HEK293 (cell line): ENCODE measurements around the gene SAMD3.

Experiments
- CTCF ChIA-PET: fragments of 350-600 bp; formaldehyde crosslinking; extraction: SDS; loops from one replicate; lab custom pipeline; 2021; ENCODE audit warnings: antibody characterized with exemption; lab: Yijun Ruan, JAX
- POLR2A ChIA-PET: fragments of 300-600 bp; formaldehyde crosslinking; extraction: SDS; loops from one replicate; lab custom pipeline; 2020; ENCODE audit warnings: antibody characterized with exemption, inconsistent platforms; lab: Yijun Ruan, JAX
- H3K27ac ChIP-seq: fragments of 200-500 bp; sonication (Bioruptor generic); 2 replicates; pipeline ENCODE4 v1.5.1; 2014; ENCODE audit warnings: low read depth, low read length, control low read depth, inconsistent platforms; ENCODE audit errors: extremely low read depth
- H3K36me3 ChIP-seq, 2 experiments: fragments of 200-500 bp in 1 of 2; sonication (Bioruptor generic) in 1 of 2; 1 replicate in 1 of 2; 2 replicates in 1 of 2; pipeline ENCODE4 v1.5.1; 2014 to 2017; ENCODE audit warnings: inconsistent platforms in 2 of 2, low read length in 2 of 2; ENCODE audit not compliant: control insufficient read depth in 2 of 2, insufficient read depth in 1 of 2
- H3K4me1 ChIP-seq: fragments of 200-500 bp; sonication (Bioruptor generic); 2 replicates; pipeline ENCODE4 v1.5.1; 2014; ENCODE audit warnings: mild to moderate bottlenecking, low read length, inconsistent platforms; ENCODE audit not compliant: control insufficient read depth, insufficient read depth
- H3K4me3 ChIP-seq: 2 replicates; pipeline ENCODE4 v1.5.1; 2011; ENCODE audit warnings: low read depth, mild to moderate bottlenecking, control low read depth, low read length, moderate library complexity
- H3K9me3 ChIP-seq: fragments of 200-500 bp; sonication (Bioruptor generic); 2 replicates; pipeline ENCODE4 v1.5.1; 2014; ENCODE audit warnings: low read depth, low read length, inconsistent platforms; ENCODE audit not compliant: control insufficient read depth, insufficient read depth
- EGR2 ChIP-seq: fragments of 450-650 bp; formaldehyde crosslinking; IDR thresholded peaks from 2 replicates; pipeline ENCODE4 v1.5.1; 2016; ENCODE audit warnings: low read depth, missing biosample characterization, missing genetic modification characterization
- MEIS1 ChIP-seq: sonication (generic); formaldehyde crosslinking; IDR thresholded peaks from 2 replicates; pipeline ENCODE4 v1.8.1; 2022; ENCODE audit warnings: missing genetic modification reagents, mild to moderate bottlenecking, borderline replicate concordance
- OSR2 ChIP-seq: fragments of 450-650 bp; formaldehyde crosslinking; IDR thresholded peaks from 2 replicates; pipeline ENCODE4 v1.5.1; 2016; ENCODE audit warnings: missing biosample characterization, missing genetic modification characterization
- SP2 ChIP-seq: fragments of 450-650 bp; formaldehyde crosslinking; IDR thresholded peaks from 2 replicates; pipeline ENCODE4 v1.5.1; 2016; ENCODE audit warnings: missing biosample characterization, missing genetic modification characterization
- ZNF202 ChIP-seq: fragments of 450-650 bp; formaldehyde crosslinking; IDR thresholded peaks from 2 replicates; pipeline ENCODE4 v1.5.1; 2016; ENCODE audit warnings: missing biosample characterization, missing genetic modification characterization, borderline replicate concordance
- ZNF214 ChIP-seq: fragments of 450-650 bp; formaldehyde crosslinking; IDR thresholded peaks from 2 replicates; pipeline ENCODE4 v1.5.1; 2017; ENCODE audit warnings: missing biosample characterization, mild to moderate bottlenecking, missing genetic modification characterization, borderline replicate concordance
- ZNF239 ChIP-seq: fragments of 450-650 bp; formaldehyde crosslinking; IDR thresholded peaks from 2 replicates; pipeline ENCODE4 v1.5.1; 2016; ENCODE audit warnings: missing biosample characterization, missing genetic modification characterization
- ZNF350 ChIP-seq: fragments of 450-650 bp; formaldehyde crosslinking; IDR thresholded peaks from 2 replicates; pipeline ENCODE4 v1.5.0; 2017; ENCODE audit warnings: missing biosample characterization, mild to moderate bottlenecking, missing genetic modification characterization
- ZNF391 ChIP-seq: fragments of 450-650 bp; formaldehyde crosslinking; IDR thresholded peaks from 2 replicates; pipeline ENCODE4 v1.5.1; 2016; ENCODE audit warnings: low read depth, missing biosample characterization, missing genetic modification characterization, borderline replicate concordance
- ZNF394 ChIP-seq: fragments of 450-650 bp; formaldehyde crosslinking; IDR thresholded peaks from 2 replicates; pipeline ENCODE4 v1.5.1; 2016; ENCODE audit warnings: missing biosample characterization, missing genetic modification characterization, mild to moderate bottlenecking, moderate library complexity, borderline replicate concordance
- ZNF426 ChIP-seq: fragments of 450-650 bp; formaldehyde crosslinking; IDR thresholded peaks from 2 replicates; pipeline ENCODE4 v1.5.1; 2017; ENCODE audit warnings: missing biosample characterization, missing genetic modification characterization, mild to moderate bottlenecking, inconsistent platforms, moderate library complexity
- ZNF514 ChIP-seq: fragments of 450-650 bp; formaldehyde crosslinking; IDR thresholded peaks from 2 replicates; pipeline ENCODE4 v1.5.1; 2016; ENCODE audit warnings: missing biosample characterization, missing genetic modification characterization
- ZNF529 ChIP-seq: fragments of 450-650 bp; formaldehyde crosslinking; IDR thresholded peaks from 2 replicates; pipeline ENCODE4 v1.5.1; 2017; ENCODE audit warnings: missing genetic modification characterization, missing biosample characterization; ENCODE audit not compliant: insufficient replicate concordance
- ZNF555 ChIP-seq: fragments of 450-650 bp; formaldehyde crosslinking; conservative IDR thresholded peaks from 2 replicates; pipeline ENCODE4 v1.5.1; 2017; ENCODE audit warnings: missing biosample characterization, mild to moderate bottlenecking, missing genetic modification characterization, inconsistent platforms
- ZNF558 ChIP-seq: fragments of 450-650 bp; formaldehyde crosslinking; IDR thresholded peaks from 2 replicates; pipeline ENCODE4 v1.5.1; 2016; ENCODE audit warnings: missing biosample characterization, missing genetic modification characterization
- ZNF560 ChIP-seq: fragments of 450-650 bp; formaldehyde crosslinking; IDR thresholded peaks from 2 replicates; pipeline ENCODE4 v1.5.1; 2017; ENCODE audit warnings: missing biosample characterization, missing genetic modification characterization, borderline replicate concordance
- ZNF670 ChIP-seq: fragments of 450-650 bp; formaldehyde crosslinking; IDR thresholded peaks from 2 replicates; pipeline ENCODE4 v1.5.1; 2016; ENCODE audit warnings: missing biosample characterization, missing genetic modification characterization, low read depth
- TF ChIP-seq, protein P1 (sequence below): fragments of 450-650 bp; formaldehyde crosslinking; IDR thresholded peaks from 2 replicates; pipeline ENCODE4 v1.5.1; 2016; ENCODE audit warnings: missing biosample characterization, missing genetic modification characterization
- TF ChIP-seq, protein P2 (sequence below): fragments of 450-650 bp; formaldehyde crosslinking; IDR thresholded peaks from 2 replicates; pipeline ENCODE4 v1.5.1; 2016; ENCODE audit warnings: missing biosample characterization, missing genetic modification characterization
- TF ChIP-seq, protein P3 (sequence below): fragments of 450-650 bp; formaldehyde crosslinking; IDR thresholded peaks from 2 replicates; pipeline ENCODE4 v1.5.1; 2016; ENCODE audit warnings: missing biosample characterization, missing genetic modification characterization
- TF ChIP-seq, protein P4 (sequence below): fragments of 450-650 bp; formaldehyde crosslinking; IDR thresholded peaks from 2 replicates; pipeline ENCODE4 v1.5.1; 2016; ENCODE audit warnings: missing biosample characterization, missing genetic modification characterization
- TF ChIP-seq, protein P5 (sequence below): fragments of 450-650 bp; formaldehyde crosslinking; IDR thresholded peaks from 2 replicates; pipeline ENCODE4 v1.5.1; 2016; ENCODE audit warnings: missing biosample characterization, missing genetic modification characterization

SAMD3 gene

DNA sequence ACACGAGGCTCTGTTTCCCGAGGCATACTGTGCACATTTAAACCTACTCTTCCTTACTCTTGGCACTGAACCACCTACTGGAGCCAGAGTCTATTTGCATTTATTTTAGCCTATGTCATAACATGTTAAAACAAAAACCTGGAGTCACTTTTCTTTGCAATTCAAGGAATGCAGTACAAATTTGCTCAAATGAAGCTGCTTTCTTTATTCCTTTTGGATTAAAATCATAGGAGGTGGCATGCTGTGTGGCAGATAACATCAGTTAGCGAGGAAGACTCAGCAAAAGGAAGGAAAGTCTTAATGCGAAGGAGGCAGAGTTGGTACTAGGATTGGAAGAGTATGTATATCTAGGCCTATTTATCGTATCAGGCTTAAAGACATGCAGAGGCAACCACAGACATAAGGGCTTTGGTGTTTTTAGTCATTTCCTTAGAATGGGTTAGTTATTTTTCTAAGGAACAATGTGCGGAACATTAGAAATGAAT lies 92.9 kb downstream of the SAMD3 start:
- Histone ChIP-seq H3K4me1 (no peaks in the 10 kb centered on the region), H3K9me3 (no peaks in the 10 kb centered on the region), H3K4me3 (no peak overlapping the region), H3K36me3 (peaks cover 0 to 7% of the 10 kb centered on the region in 2 experiments; a peak in 2 of 3 replicates), H3K27ac (no peak overlapping the region)
- ChIA-PET POLR2A (no interaction called here), CTCF (interaction anchor here (1.0 kb wide), 1 partner anchor 9 kb away, joined by 4 read pairs; no protein-coding TSS in a partner anchor)
- TF ChIP-seq MEIS1 (CRISPR knock-in tag) (no peak), EGR2 (tag by site-specific recombination) (no peak), ZNF558 (tag by site-specific recombination) (no peak), ZNF214 (tag by site-specific recombination) (no peak), ZNF202 (tag by site-specific recombination) (no peak), ZNF555 (tag by site-specific recombination) (no peak), SP2 (tag by site-specific recombination) (no peak)
- TF ChIP-seq, protein P1, sequence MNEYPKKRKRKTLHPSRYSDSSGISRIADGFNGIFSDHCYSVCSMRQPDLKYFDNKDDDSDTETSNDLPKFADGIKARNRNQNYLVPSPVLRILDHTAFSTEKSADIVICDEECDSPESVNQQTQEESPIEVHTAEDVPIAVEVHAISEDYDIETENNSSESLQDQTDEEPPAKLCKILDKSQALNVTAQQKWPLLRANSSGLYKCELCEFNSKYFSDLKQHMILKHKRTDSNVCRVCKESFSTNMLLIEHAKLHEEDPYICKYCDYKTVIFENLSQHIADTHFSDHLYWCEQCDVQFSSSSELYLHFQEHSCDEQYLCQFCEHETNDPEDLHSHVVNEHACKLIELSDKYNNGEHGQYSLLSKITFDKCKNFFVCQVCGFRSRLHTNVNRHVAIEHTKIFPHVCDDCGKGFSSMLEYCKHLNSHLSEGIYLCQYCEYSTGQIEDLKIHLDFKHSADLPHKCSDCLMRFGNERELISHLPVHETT (tag by site-specific recombination), result no peak
- TF ChIP-seq, protein P2, sequence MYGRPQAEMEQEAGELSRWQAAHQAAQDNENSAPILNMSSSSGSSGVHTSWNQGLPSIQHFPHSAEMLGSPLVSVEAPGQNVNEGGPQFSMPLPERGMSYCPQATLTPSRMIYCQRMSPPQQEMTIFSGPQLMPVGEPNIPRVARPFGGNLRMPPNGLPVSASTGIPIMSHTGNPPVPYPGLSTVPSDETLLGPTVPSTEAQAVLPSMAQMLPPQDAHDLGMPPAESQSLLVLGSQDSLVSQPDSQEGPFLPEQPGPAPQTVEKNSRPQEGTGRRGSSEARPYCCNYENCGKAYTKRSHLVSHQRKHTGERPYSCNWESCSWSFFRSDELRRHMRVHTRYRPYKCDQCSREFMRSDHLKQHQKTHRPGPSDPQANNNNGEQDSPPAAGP, result no peak

DNA sequence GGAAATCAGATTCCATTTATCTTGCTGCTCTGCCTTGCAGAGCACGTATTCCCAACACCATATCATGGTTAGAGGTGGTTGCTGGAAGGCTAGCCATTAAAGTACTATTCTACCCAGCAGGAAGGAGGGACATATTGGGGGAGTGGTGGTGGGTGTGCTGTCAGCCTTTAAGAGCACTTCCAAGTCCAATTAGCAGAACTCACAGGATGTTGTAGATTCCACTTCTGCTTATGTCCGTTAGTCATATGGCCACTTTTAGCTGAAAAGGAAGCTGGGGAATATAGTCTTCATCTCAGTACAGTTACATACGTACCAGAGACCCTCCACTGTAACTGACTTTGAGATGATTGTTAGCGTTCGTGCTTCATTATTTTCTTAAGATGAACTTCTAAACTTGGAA lies 94.4 kb downstream of the SAMD3 start:
- ChIA-PET POLR2A (no interaction called here), CTCF (no interaction called here)
- Histone ChIP-seq H3K4me1 (no peaks in the 10 kb centered on the region), H3K36me3 (no peaks in the 10 kb centered on the region), H3K27ac (no peak overlapping the region), H3K4me3 (no peak overlapping the region), H3K9me3 (no peaks in the 10 kb centered on the region)
- TF ChIP-seq, protein P3, sequence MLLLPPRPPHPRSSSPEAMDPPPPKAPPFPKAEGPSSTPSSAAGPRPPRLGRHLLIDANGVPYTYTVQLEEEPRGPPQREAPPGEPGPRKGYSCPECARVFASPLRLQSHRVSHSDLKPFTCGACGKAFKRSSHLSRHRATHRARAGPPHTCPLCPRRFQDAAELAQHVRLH (tag by site-specific recombination), result no peak
- TF ChIP-seq ZNF529 (tag by site-specific recombination), result no peak
- TF ChIP-seq, protein P4, sequence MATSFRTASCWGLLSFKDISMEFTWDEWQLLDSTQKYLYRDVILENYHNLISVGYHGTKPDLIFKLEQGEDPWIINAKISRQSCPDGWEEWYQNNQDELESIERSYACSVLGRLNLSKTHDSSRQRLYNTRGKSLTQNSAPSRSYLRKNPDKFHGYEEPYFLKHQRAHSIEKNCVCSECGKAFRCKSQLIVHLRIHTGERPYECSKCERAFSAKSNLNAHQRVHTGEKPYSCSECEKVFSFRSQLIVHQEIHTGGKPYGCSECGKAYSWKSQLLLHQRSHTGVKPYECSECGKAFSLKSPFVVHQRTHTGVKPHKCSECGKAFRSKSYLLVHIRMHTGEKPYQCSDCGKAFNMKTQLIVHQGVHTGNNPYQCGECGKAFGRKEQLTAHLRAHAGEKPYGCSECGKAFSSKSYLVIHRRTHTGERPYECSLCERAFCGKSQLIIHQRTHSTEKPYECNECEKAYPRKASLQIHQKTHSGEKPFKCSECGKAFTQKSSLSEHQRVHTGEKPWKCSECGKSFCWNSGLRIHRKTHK (tag by site-specific recombination), result no peak
- no peak for TF ChIP-seq ZNF391 (tag by site-specific recombination)
- no peak for TF ChIP-seq ZNF670 (tag by site-specific recombination)
- TF ChIP-seq ZNF350, result no peak
- TF ChIP-seq, protein P5, sequence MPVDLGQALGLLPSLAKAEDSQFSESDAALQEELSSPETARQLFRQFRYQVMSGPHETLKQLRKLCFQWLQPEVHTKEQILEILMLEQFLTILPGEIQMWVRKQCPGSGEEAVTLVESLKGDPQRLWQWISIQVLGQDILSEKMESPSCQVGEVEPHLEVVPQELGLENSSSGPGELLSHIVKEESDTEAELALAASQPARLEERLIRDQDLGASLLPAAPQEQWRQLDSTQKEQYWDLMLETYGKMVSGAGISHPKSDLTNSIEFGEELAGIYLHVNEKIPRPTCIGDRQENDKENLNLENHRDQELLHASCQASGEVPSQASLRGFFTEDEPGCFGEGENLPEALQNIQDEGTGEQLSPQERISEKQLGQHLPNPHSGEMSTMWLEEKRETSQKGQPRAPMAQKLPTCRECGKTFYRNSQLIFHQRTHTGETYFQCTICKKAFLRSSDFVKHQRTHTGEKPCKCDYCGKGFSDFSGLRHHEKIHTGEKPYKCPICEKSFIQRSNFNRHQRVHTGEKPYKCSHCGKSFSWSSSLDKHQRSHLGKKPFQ (tag by site-specific recombination), result no peak
- no peak for TF ChIP-seq ZNF394
- TF ChIP-seq ZNF426 (tag by site-specific recombination), result no peak
- no peak for TF ChIP-seq ZNF560 (tag by site-specific recombination)
- no peak for TF ChIP-seq OSR2 (tag by site-specific recombination)
- no peak for TF ChIP-seq ZNF514 (tag by site-specific recombination)
- no peak for TF ChIP-seq ZNF239 (tag by site-specific recombination)
